Fibroblast of lung (primary cell): ENCODE results near the gene MPC1. TPM values are rescaled to one million over a fixed set of nuclear protein-coding genes. Genes with fewer than 3 reads are reported as not detected.

Experiments used
- DNase-seq, 2 donors: peaks; one replicate each; pipeline versions ENCODE4 v3.0.0 to v3.0.0-alpha.2; 2010; ENCODE audit warnings: low read depth in 2 of 2
- H2AFZ ChIP-seq: 2 replicates; pipeline ENCODE4 v1.5.1; 2012; ENCODE audit warnings: low read length, control low read depth, inconsistent platforms
- H3K27ac ChIP-seq: 2 replicates; pipeline ENCODE4 v1.5.1; 2011; ENCODE audit warnings: low read length, control low read depth; ENCODE audit not compliant: insufficient read depth
- H3K27me3 ChIP-seq: 2 replicates; pipeline ENCODE4 v1.5.1; 2011; ENCODE audit warnings: mild to moderate bottlenecking, low read length; ENCODE audit not compliant: control insufficient read depth, insufficient read depth
- H3K36me3 ChIP-seq: 2 replicates; pipeline ENCODE4 v1.5.1; 2011; ENCODE audit warnings: low read length; ENCODE audit not compliant: control insufficient read depth, insufficient read depth
- H3K4me1 ChIP-seq: 2 replicates; pipeline ENCODE4 v1.5.1; 2011; ENCODE audit warnings: low read length; ENCODE audit not compliant: control insufficient read depth, insufficient read depth; ENCODE audit errors: extremely low read depth
- H3K4me2 ChIP-seq: 2 replicates; pipeline ENCODE4 v1.5.1; 2011; ENCODE audit warnings: low read length, control low read depth; ENCODE audit not compliant: insufficient read depth; ENCODE audit errors: extremely low read depth
- H3K4me3 ChIP-seq, 4 experiments: fragments of 200-600 bp in 1 of 4; sonication (generic) in 1 of 4; replicated peaks in 1 of 4; 2 replicates each; pipeline ENCODE4 v1.5.1; 2011 to 2016; ENCODE audit warnings: low read length in 4 of 4, low read depth in 3 of 4, mild to moderate bottlenecking in 3 of 4, control low read depth in 2 of 4, inconsistent platforms in 1 of 4, mixed read lengths in 1 of 4; ENCODE audit not compliant: insufficient read depth in 1 of 4; ENCODE audit errors: control extremely low read depth in 1 of 4
- H3K79me2 ChIP-seq: 2 replicates; pipeline ENCODE4 v1.5.1; 2012; ENCODE audit warnings: mild to moderate bottlenecking, low read length, inconsistent platforms; ENCODE audit not compliant: control insufficient read depth, insufficient read depth
- H3K9ac ChIP-seq: 2 replicates; pipeline ENCODE4 v1.5.1; 2011; ENCODE audit warnings: mild to moderate bottlenecking, low read length, control low read depth; ENCODE audit not compliant: insufficient read depth
- H3K9me3 ChIP-seq: 2 replicates; pipeline ENCODE4 v1.5.1; 2012; ENCODE audit warnings: low read depth, low read length; ENCODE audit not compliant: control insufficient read depth, insufficient read depth
- H4K20me1 ChIP-seq: 2 replicates; pipeline ENCODE4 v1.5.1; 2011; ENCODE audit warnings: low read length; ENCODE audit not compliant: control insufficient read depth, insufficient read depth; ENCODE audit errors: extremely low read depth
- CTCF ChIP-seq, 2 donors: IDR thresholded peaks in 1 of 2; conservative IDR thresholded peaks in 1 of 2; 1 replicate in 1 of 2; 2 replicates in 1 of 2; pipeline ENCODE4 v1.5.1; 2011 to 2012; ENCODE audit warnings: low read length in 2 of 2, control low read depth in 1 of 2, inconsistent platforms in 1 of 2, low read depth in 1 of 2, mild to moderate bottlenecking in 1 of 2
- EZH2 ChIP-seq: IDR thresholded peaks from 2 replicates; pipeline ENCODE4 v1.5.1; 2012; ENCODE audit warnings: low read length, control low read depth, mild to moderate bottlenecking; ENCODE audit errors: missing control alignments
- polyA plus RNA-seq, 2 donors: library from polyadenylated mRNA; depleted of rRNA in 1 of 2; stranded (reverse) in 1 of 2; unstranded in 1 of 2; fragments of >200 nt; gene quantifications; 2 replicates each; pipeline ENCODE4 v1.2.1, GENCODE V29; 2011 to 2012; ENCODE audit warnings: missing spikeins in 1 of 2
- total RNA-seq: library from RNA; depleted of rRNA; stranded (reverse); fragments of >200 nt; gene quantifications from 2 replicates; pipeline ENCODE4 v1.2.1, GENCODE V29; 2014

The MPC1 gene
- total and polyA plus RNA-seq, 2 donors (not counting 1 experiment from before 2014, with no cell fraction given) = 19.3 to 28.7 TPM

DNA sequence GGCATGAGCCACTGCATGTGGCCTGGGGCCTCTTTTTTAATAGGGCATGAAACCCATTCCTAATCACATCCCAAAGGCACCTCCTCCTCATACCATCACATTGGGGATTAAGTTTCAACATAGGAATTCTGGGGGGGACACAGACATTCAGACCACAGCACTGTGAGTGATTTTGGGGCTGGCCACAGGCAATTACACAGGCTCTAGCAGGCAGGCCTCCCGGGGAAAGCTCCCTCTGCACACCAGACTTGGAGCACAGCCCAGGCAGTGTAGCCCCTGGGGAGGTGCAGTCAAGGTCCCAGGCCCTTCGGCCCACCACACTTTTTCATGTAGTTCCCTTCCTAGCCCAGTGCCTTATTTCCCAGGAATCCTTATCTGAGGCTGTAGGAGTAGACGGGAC lies 45.9 kb downstream of the MPC1 start:
- Histone ChIP-seq H3K36me3 (no peaks in the 10 kb centered on the region), H4K20me1 (no peaks in the 10 kb centered on the region)

GRCh38 chr6:166335378-166336302 lies 47.1 kb downstream of the MPC1 start:
- Histone ChIP-seq H3K4me1 (peaks cover under 1% of the 10 kb centered on the region), H3K9me3 (no peaks in the 10 kb centered on the region), H3K36me3 (no peaks in the 10 kb centered on the region), H3K4me2 (no peak overlapping the region), H3K27ac (no peak overlapping the region), H3K27me3 (no peaks in the 10 kb centered on the region), H2AFZ (no peak overlapping the region), H3K9ac (no peak overlapping the region), H3K79me2 (peaks cover 65% of the 10 kb centered on the region), H3K4me3 (no peak overlapping the region), H4K20me1 (no peaks in the 10 kb centered on the region)
- no peak for TF ChIP-seq CTCF (conservative IDR thresholded peaks at IDR 0.05 in 1 of 2, IDR thresholded peaks at IDR 0.05 in 1 of 2; ENCODE audit: low read depth in 1 of 2, low read length in 2 of 2)
- TF ChIP-seq EZH2 = no peak
- no peak for DNase-seq

More for the DNA sequence above, 45.9 kb downstream of the MPC1 start:
- no peak overlapping the region for H2AFZ ChIP-seq
- TF ChIP-seq EZH2 (no peak), CTCF (conservative IDR thresholded peaks at IDR 0.05 in 1 of 2, IDR thresholded peaks at IDR 0.05 in 1 of 2; ENCODE audit: low read depth in 1 of 2, low read length in 2 of 2) (no peak)
- no peak for DNase-seq
- H3K9ac ChIP-seq = no peak overlapping the region
- no peak overlapping the region for H3K4me3 ChIP-seq
- no peak overlapping the region for H3K4me2 ChIP-seq
- H3K79me2 ChIP-seq = peaks cover 75% of the 10 kb centered on the region
- H3K27ac ChIP-seq = no peak overlapping the region
- no peaks in the 10 kb centered on the region for H3K9me3 ChIP-seq
- no peaks in the 10 kb centered on the region for H3K27me3 ChIP-seq
- peaks cover 2% of the 10 kb centered on the region for H3K4me1 ChIP-seq

- Histone ChIP-seq H3K4me1 (no peaks in the 10 kb centered on the region), H3K4me2 (no peak overlapping the region), H3K9me3 (no peaks in the 10 kb centered on the region), H3K36me3 (no peaks in the 10 kb centered on the region), H4K20me1 (no peaks in the 10 kb centered on the region), H3K4me3 (no peak overlapping the region), H3K79me2 (peaks cover 62% of the 10 kb centered on the region), H3K27ac (no peak overlapping the region), H3K9ac (no peak overlapping the region), H3K27me3 (no peaks in the 10 kb centered on the region), H2AFZ (no peak overlapping the region)
- no peak for DNase-seq
- TF ChIP-seq CTCF (conservative IDR thresholded peaks at IDR 0.05 in 1 of 2, IDR thresholded peaks at IDR 0.05 in 1 of 2; ENCODE audit: low read depth in 1 of 2, low read length in 2 of 2) (no peak), EZH2 (no peak)
Observed at GRCh38 chr6:166334878-166335277, 47.9 kb downstream of the MPC1 start.
